ENCODE results near the gene SLC24A4.

SLC24A4 gene

GRCh38 chr14:92456215-92457015, 133.4 kb downstream of the SLC24A4 start:
- Histone ChIP-seq H3K27ac (ENCODE audit: low read length) (no peak overlapping the region), H3K36me3 (ENCODE audit: control insufficient read depth, low read depth, low read length) (no peaks in the 10 kb centered on the region), H3K27me3 (ENCODE audit: control insufficient read depth, insufficient read depth, low read length) (no peaks in the 10 kb centered on the region), H3K4me3 (ENCODE audit: low read length) (no peak overlapping the region), H3K9ac (ENCODE audit: low read length) (no peak overlapping the region), H3K4me1 (ENCODE audit: control insufficient read depth, low read depth, low read length) (no peaks in the 10 kb centered on the region), H3K9me3 (ENCODE audit: control insufficient read depth, low read depth, low read length) (no peaks in the 10 kb centered on the region)

GRCh38 chr14:92457016-92457565, 134.1 kb downstream of the SLC24A4 start:
- Histone ChIP-seq H3K4me3 (ENCODE audit: low read length) (no peak overlapping the region), H3K27me3 (ENCODE audit: control insufficient read depth, insufficient read depth, low read length) (no peaks in the 10 kb centered on the region), H3K9me3 (ENCODE audit: control insufficient read depth, low read depth, low read length) (no peaks in the 10 kb centered on the region), H3K27ac (ENCODE audit: low read length) (no peak overlapping the region), H3K4me1 (ENCODE audit: control insufficient read depth, low read depth, low read length) (no peaks in the 10 kb centered on the region), H3K36me3 (ENCODE audit: control insufficient read depth, low read depth, low read length) (no peaks in the 10 kb centered on the region), H3K9ac (ENCODE audit: low read length) (no peak overlapping the region)

GRCh38 chr14:92458136-92459029, 135.4 kb downstream of the SLC24A4 start:
- H3K9me3 ChIP-seq (ENCODE audit: control insufficient read depth, low read depth, low read length) = no peaks in the 10 kb centered on the region
- no peak overlapping the region for H3K4me3 ChIP-seq (ENCODE audit: low read length)
- H3K36me3 ChIP-seq (ENCODE audit: control insufficient read depth, low read depth, low read length) = no peaks in the 10 kb centered on the region
- H3K27ac ChIP-seq (ENCODE audit: low read length) = no peak overlapping the region
- no peaks in the 10 kb centered on the region for H3K4me1 ChIP-seq (ENCODE audit: control insufficient read depth, low read depth, low read length)
- no peaks in the 10 kb centered on the region for H3K27me3 ChIP-seq (ENCODE audit: control insufficient read depth, insufficient read depth, low read length)
- H3K9ac ChIP-seq (ENCODE audit: low read length) = no peak overlapping the region

GRCh38 chr14:92459030-92459949, 136.3 kb downstream of the SLC24A4 start:
- H3K9me3 ChIP-seq (ENCODE audit: control insufficient read depth, low read depth, low read length) = no peaks in the 10 kb centered on the region
- no peak overlapping the region for H3K9ac ChIP-seq (ENCODE audit: low read length)
- H3K27me3 ChIP-seq (ENCODE audit: control insufficient read depth, insufficient read depth, low read length) = no peaks in the 10 kb centered on the region
- H3K36me3 ChIP-seq (ENCODE audit: control insufficient read depth, low read depth, low read length) = no peaks in the 10 kb centered on the region
- H3K27ac ChIP-seq (ENCODE audit: low read length) = no peak overlapping the region
- H3K4me1 ChIP-seq (ENCODE audit: control insufficient read depth, low read depth, low read length) = no peaks in the 10 kb centered on the region
- H3K4me3 ChIP-seq (ENCODE audit: low read length) = no peak overlapping the region

GRCh38 chr14:92459950-92460421, 137.0 kb downstream of the SLC24A4 start:
- no peak overlapping the region for H3K4me3 ChIP-seq (ENCODE audit: low read length)
- H3K27me3 ChIP-seq (ENCODE audit: control insufficient read depth, insufficient read depth, low read length) = no peaks in the 10 kb centered on the region

GRCh38 chr14:92460541-92460915, 137.6 kb downstream of the SLC24A4 start:
- no peak overlapping the region for H3K4me3 ChIP-seq (ENCODE audit: low read length)
- H3K27ac ChIP-seq (ENCODE audit: low read length) = no peak overlapping the region
- H3K36me3 ChIP-seq (ENCODE audit: control insufficient read depth, low read depth, low read length) = no peaks in the 10 kb centered on the region
- no peaks in the 10 kb centered on the region for H3K9me3 ChIP-seq (ENCODE audit: control insufficient read depth, low read depth, low read length)
- H3K27me3 ChIP-seq (ENCODE audit: control insufficient read depth, insufficient read depth, low read length) = no peaks in the 10 kb centered on the region
- no peak overlapping the region for H3K9ac ChIP-seq (ENCODE audit: low read length)
- no peaks in the 10 kb centered on the region for H3K4me1 ChIP-seq (ENCODE audit: control insufficient read depth, low read depth, low read length)

More at GRCh38 chr14:92459950-92460421, 137.0 kb downstream of the SLC24A4 start:
- H3K9ac ChIP-seq (ENCODE audit: low read length) = no peak overlapping the region
- H3K9me3 ChIP-seq (ENCODE audit: control insufficient read depth, low read depth, low read length) = no peaks in the 10 kb centered on the region
- H3K27ac ChIP-seq (ENCODE audit: low read length) = no peak overlapping the region
- H3K4me1 ChIP-seq (ENCODE audit: control insufficient read depth, low read depth, low read length) = no peaks in the 10 kb centered on the region
- no peaks in the 10 kb centered on the region for H3K36me3 ChIP-seq (ENCODE audit: control insufficient read depth, low read depth, low read length)

- H3K9ac ChIP-seq (ENCODE audit: low read length) = no peak overlapping the region
These were observed 138.1 kb downstream of the SLC24A4 start for GRCh38 chr14:92460916-92461579.

GRCh38 chr14:92461891-92462290, 138.9 kb downstream of the SLC24A4 start:
- Histone ChIP-seq H3K9me3 (ENCODE audit: control insufficient read depth, low read depth, low read length) (no peaks in the 10 kb centered on the region), H3K4me1 (ENCODE audit: control insufficient read depth, low read depth, low read length) (no peaks in the 10 kb centered on the region), H3K36me3 (ENCODE audit: control insufficient read depth, low read depth, low read length) (no peaks in the 10 kb centered on the region), H3K4me3 (ENCODE audit: low read length) (no peak overlapping the region), H3K27ac (ENCODE audit: low read length) (no peak overlapping the region), H3K27me3 (ENCODE audit: control insufficient read depth, insufficient read depth, low read length) (no peaks in the 10 kb centered on the region), H3K9ac (ENCODE audit: low read length) (no peak overlapping the region)

More at GRCh38 chr14:92460916-92461579, 138.1 kb downstream of the SLC24A4 start:
- no peaks in the 10 kb centered on the region for H3K27me3 ChIP-seq (ENCODE audit: control insufficient read depth, insufficient read depth, low read length)
- no peak overlapping the region for H3K4me3 ChIP-seq (ENCODE audit: low read length)
- no peak overlapping the region for H3K27ac ChIP-seq (ENCODE audit: low read length)
- H3K9me3 ChIP-seq (ENCODE audit: control insufficient read depth, low read depth, low read length) = no peaks in the 10 kb centered on the region
- no peaks in the 10 kb centered on the region for H3K36me3 ChIP-seq (ENCODE audit: control insufficient read depth, low read depth, low read length)
- no peaks in the 10 kb centered on the region for H3K4me1 ChIP-seq (ENCODE audit: control insufficient read depth, low read depth, low read length)

GRCh38 chr14:92462568-92462967, 139.6 kb downstream of the SLC24A4 start:
- no peak overlapping the region for H3K27ac ChIP-seq (ENCODE audit: low read length)
- H3K36me3 ChIP-seq (ENCODE audit: control insufficient read depth, low read depth, low read length) = no peaks in the 10 kb centered on the region
- H3K4me3 ChIP-seq (ENCODE audit: low read length) = no peak overlapping the region
- H3K9ac ChIP-seq (ENCODE audit: low read length) = no peak overlapping the region
- no peaks in the 10 kb centered on the region for H3K27me3 ChIP-seq (ENCODE audit: control insufficient read depth, insufficient read depth, low read length)
- H3K4me1 ChIP-seq (ENCODE audit: control insufficient read depth, low read depth, low read length) = no peaks in the 10 kb centered on the region
- no peaks in the 10 kb centered on the region for H3K9me3 ChIP-seq (ENCODE audit: control insufficient read depth, low read depth, low read length)

GRCh38 chr14:92463141-92463540, 140.2 kb downstream of the SLC24A4 start:
- Histone ChIP-seq H3K27ac (ENCODE audit: low read length) (no peak overlapping the region), H3K4me3 (ENCODE audit: low read length) (no peak overlapping the region)

More at GRCh38 chr14:92463141-92463540, 140.2 kb downstream of the SLC24A4 start:
- Histone ChIP-seq H3K9ac (ENCODE audit: low read length) (no peak overlapping the region), H3K36me3 (ENCODE audit: control insufficient read depth, low read depth, low read length) (no peaks in the 10 kb centered on the region), H3K4me1 (ENCODE audit: control insufficient read depth, low read depth, low read length) (no peaks in the 10 kb centered on the region), H3K9me3 (ENCODE audit: control insufficient read depth, low read depth, low read length) (no peaks in the 10 kb centered on the region), H3K27me3 (ENCODE audit: control insufficient read depth, insufficient read depth, low read length) (no peaks in the 10 kb centered on the region)

All from iPS-18a (cell line).